BLaER1 (cell line): ENCODE data around the gene SPRR1A.

Source experiments
- H3K27ac ChIP-seq: shearing (Covaris generic); formaldehyde crosslinking; 2 replicates; pipeline ENCODE4 v1.8.1; 2022
- H3K27me3 ChIP-seq: shearing (Covaris generic); formaldehyde crosslinking; 2 replicates; pipeline ENCODE4 v1.8.1; 2022
- H3K36me3 ChIP-seq: shearing (Covaris generic); formaldehyde crosslinking; 2 replicates; pipeline ENCODE4 v1.8.1; 2022
- H3K4me1 ChIP-seq: shearing (Covaris generic); formaldehyde crosslinking; 2 replicates; pipeline ENCODE4 v1.8.1; 2022
- H3K4me2 ChIP-seq: shearing (Covaris generic); formaldehyde crosslinking; 2 replicates; pipeline ENCODE4 v1.8.1; 2022
- H3K4me3 ChIP-seq: shearing (Covaris generic); formaldehyde crosslinking; 2 replicates; pipeline ENCODE4 v1.8.1; 2022
- H3K9ac ChIP-seq: shearing (Covaris generic); formaldehyde crosslinking; 2 replicates; pipeline ENCODE4 v1.8.1; 2022
- H3K9me3 ChIP-seq: shearing (Covaris generic); formaldehyde crosslinking; 2 replicates; pipeline ENCODE4 v1.8.1; 2022
- H4K20me1 ChIP-seq: shearing (Covaris generic); formaldehyde crosslinking; 2 replicates; pipeline ENCODE4 v1.8.1; 2022
- Cebpa-rat ChIP-seq: shearing (Covaris generic); IDR thresholded peaks from 2 replicates; pipeline ENCODE4 v1.8.1; 2022

SPRR1A gene

GRCh38 chr1:152959273-152959672 is 24.6 kb upstream of the SPRR1A start:
- TF ChIP-seq Cebpa-rat: no peak
- H3K4me2 ChIP-seq: peak overlapping the region; percentile 82

DNA sequence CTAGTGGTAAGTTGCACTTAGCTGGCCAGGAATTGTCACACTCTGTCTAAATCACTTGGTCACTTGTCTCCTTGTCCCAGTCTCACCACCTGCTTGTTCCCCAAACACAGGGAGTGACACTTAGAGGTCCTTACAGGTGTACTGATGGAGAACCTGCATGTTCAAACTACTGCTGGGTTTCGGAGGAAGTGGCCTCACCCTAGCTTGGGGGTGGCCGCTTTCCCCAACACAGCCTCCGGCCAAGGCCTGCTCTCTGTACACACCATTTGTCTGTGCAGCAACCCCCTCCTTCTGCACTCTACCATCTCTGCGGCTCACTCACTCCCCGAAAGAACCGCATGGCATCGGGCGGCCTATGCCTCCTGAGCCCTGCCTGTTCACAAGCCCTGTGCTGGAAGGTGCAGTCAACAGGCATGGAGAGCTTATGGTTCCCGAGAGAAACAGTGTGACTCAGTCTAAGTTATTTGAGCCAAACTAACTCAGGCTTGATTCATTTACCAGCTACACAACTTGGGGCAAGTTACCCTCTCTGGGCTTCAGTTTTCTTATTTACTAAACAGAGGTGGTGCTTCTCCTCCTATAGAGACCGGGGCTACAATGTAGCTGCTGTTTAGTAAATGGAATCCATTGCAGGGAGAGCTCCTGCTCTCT is 24.0 kb upstream of the SPRR1A start:
- H3K4me2 ChIP-seq: peak overlapping the region; percentile 82
- H4K20me1 ChIP-seq: no peaks in the 10 kb centered on the region
- peak overlapping the region; percentile 53 for H3K4me3 ChIP-seq
- H3K9me3 ChIP-seq: no peaks in the 10 kb centered on the region
- TF ChIP-seq Cebpa-rat: no peak
- H3K9ac ChIP-seq: peak overlapping the region; percentile 60; the same call in 1 of the 2 replicates
- H3K4me1 ChIP-seq: peaks cover 55% of the 10 kb centered on the region
- H3K27me3 ChIP-seq: no peaks in the 10 kb centered on the region
- peak overlapping the region; percentile 84 for H3K27ac ChIP-seq
- no peaks in the 10 kb centered on the region for H3K36me3 ChIP-seq

More at GRCh38 chr1:152959273-152959672, 24.6 kb upstream of the SPRR1A start:
- H3K9me3 ChIP-seq: no peaks in the 10 kb centered on the region
- H4K20me1 ChIP-seq: no peaks in the 10 kb centered on the region
- H3K27ac ChIP-seq: peak overlapping the region; percentile 84
- H3K4me3 ChIP-seq: no peak overlapping the region
- peaks cover 55% of the 10 kb centered on the region for H3K4me1 ChIP-seq
- H3K9ac ChIP-seq: no peak overlapping the region
- H3K27me3 ChIP-seq: no peaks in the 10 kb centered on the region
- no peaks in the 10 kb centered on the region for H3K36me3 ChIP-seq

- Histone ChIP-seq H3K9me3 (no peaks in the 10 kb centered on the region), H3K4me3 (peak overlapping the region; percentile 53), H3K36me3 (no peaks in the 10 kb centered on the region), H3K9ac (peak overlapping the region; percentile 60; the same call in 1 of the 2 replicates), H3K4me2 (peak overlapping the region; percentile 82), H3K27me3 (no peaks in the 10 kb centered on the region), H3K27ac (peak overlapping the region; percentile 84), H4K20me1 (no peaks in the 10 kb centered on the region), H3K4me1 (peaks cover 55% of the 10 kb centered on the region)
- no peak for TF ChIP-seq Cebpa-rat
Measured at GRCh38 chr1:152960452-152961044, 23.3 kb upstream of the SPRR1A start.

- H3K27me3 ChIP-seq: no peaks in the 10 kb centered on the region
- peak overlapping the region; percentile 53 for H3K4me3 ChIP-seq
- H3K27ac ChIP-seq: peak overlapping the region; percentile 84
- peak; percentile 44; the same call in 1 of the 2 replicates for TF ChIP-seq Cebpa-rat
- H3K9ac ChIP-seq: peak overlapping the region; percentile 60
- peak overlapping the region; percentile 82 for H3K4me2 ChIP-seq
- no peaks in the 10 kb centered on the region for H3K9me3 ChIP-seq
- H3K4me1 ChIP-seq: peaks cover 55% of the 10 kb centered on the region
- H3K36me3 ChIP-seq: no peaks in the 10 kb centered on the region
- no peaks in the 10 kb centered on the region for H4K20me1 ChIP-seq
Measured at GRCh38 chr1:152961226-152961891, 22.5 kb upstream of the SPRR1A start.

DNA sequence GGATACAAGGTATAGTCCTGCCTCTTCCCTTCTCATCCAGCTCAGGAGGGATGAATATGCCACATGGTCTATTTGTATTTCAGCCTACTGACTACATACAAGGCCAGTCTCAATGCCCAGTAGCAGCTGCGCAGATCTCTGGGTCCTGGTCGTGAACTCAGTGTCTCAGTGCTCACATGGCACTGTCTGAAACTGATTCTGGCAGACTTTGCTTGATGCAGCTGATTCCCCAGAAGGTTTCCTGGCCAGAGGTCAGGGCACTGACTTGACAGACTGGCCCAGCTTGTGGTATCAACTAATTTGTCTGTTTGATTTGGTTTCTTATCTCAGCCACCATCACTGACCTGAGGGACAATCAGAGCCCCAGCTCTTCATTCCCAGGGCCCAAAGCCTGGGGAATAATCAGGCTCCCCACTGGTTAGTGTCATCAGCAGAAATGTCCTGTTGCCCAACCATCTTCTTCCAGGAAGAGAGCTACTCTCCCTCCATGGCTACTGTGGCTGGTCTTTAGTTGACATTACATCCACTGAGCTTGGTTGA is 20.9 kb upstream of the SPRR1A start:
- Histone ChIP-seq H3K36me3 (no peaks in the 10 kb centered on the region), H3K27me3 (no peaks in the 10 kb centered on the region), H3K4me2 (peak overlapping the region; percentile 82), H3K9me3 (no peaks in the 10 kb centered on the region), H3K9ac (no peak overlapping the region), H3K27ac (peak overlapping the region; percentile 84), H3K4me1 (peaks cover 55% of the 10 kb centered on the region), H4K20me1 (no peaks in the 10 kb centered on the region), H3K4me3 (no peak overlapping the region)
- no peak for TF ChIP-seq Cebpa-rat

DNA sequence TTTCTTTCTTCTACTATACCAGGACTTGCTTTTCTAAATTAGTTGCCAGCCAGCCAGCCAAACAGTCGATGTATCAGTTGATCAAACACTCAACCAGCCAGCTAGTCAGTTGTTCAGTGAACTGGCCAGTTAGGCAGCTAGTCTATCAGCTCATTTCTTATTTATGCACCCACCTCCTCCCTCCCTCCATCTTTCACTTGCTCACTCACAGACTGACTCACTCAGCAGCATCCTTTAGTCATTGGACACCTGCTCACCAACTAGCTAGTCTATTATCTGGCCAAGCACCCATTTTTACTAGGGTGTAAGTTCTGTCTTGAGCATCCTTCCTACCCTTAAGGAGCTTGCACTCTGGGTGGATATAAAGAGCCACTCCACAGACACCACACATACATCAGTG is 19.3 kb upstream of the SPRR1A start:
- no peak for TF ChIP-seq Cebpa-rat
- H3K4me1 ChIP-seq: peaks cover 57% of the 10 kb centered on the region
- no peaks in the 10 kb centered on the region for H3K9me3 ChIP-seq
- H3K4me3 ChIP-seq: no peak overlapping the region
- no peaks in the 10 kb centered on the region for H3K27me3 ChIP-seq
- H3K4me2 ChIP-seq: no peak overlapping the region
- no peaks in the 10 kb centered on the region for H4K20me1 ChIP-seq
- H3K27ac ChIP-seq: no peak overlapping the region
- no peaks in the 10 kb centered on the region for H3K36me3 ChIP-seq
- no peak overlapping the region for H3K9ac ChIP-seq

DNA sequence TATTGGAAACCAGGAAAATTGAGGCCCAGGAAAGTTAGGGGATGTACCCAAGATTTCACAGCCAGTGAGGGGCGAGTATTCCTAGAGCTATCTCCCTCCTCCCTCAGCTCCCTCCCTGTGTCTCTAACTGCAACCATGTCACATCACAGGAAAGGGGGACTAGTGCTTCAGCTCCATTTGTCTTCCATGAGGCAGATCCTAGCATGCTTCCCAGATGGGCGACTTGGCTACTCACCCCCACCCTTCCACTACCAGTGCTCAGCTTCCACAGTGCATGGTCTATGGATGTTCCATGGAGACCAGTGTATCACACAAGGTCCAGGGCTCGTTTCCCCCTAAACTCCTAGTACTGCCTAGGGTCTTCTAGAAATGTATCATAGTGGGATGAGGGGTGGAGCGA is 18.0 kb upstream of the SPRR1A start:
- no peaks in the 10 kb centered on the region for H3K9me3 ChIP-seq
- H3K27me3 ChIP-seq: no peaks in the 10 kb centered on the region
- no peaks in the 10 kb centered on the region for H3K36me3 ChIP-seq
- no peaks in the 10 kb centered on the region for H4K20me1 ChIP-seq
- peaks cover 57% of the 10 kb centered on the region for H3K4me1 ChIP-seq
- H3K4me2 ChIP-seq: no peak overlapping the region
- H3K4me3 ChIP-seq: no peak overlapping the region
- H3K27ac ChIP-seq: no peak overlapping the region
- H3K9ac ChIP-seq: no peak overlapping the region
- TF ChIP-seq Cebpa-rat: no peak

- TF ChIP-seq Cebpa-rat: no peak
- Histone ChIP-seq H3K4me2 (no peak overlapping the region), H3K36me3 (no peaks in the 10 kb centered on the region), H3K9me3 (peaks cover 3% of the 10 kb centered on the region), H4K20me1 (no peaks in the 10 kb centered on the region), H3K27me3 (no peaks in the 10 kb centered on the region), H3K4me3 (no peak overlapping the region), H3K27ac (no peak overlapping the region), H3K9ac (no peak overlapping the region), H3K4me1 (peaks cover 53% of the 10 kb centered on the region)
Measured at GRCh38 chr1:152967201-152967600, 16.7 kb upstream of the SPRR1A start.

- Histone ChIP-seq H3K9me3 (peaks cover 14% of the 10 kb centered on the region), H3K27ac (no peak overlapping the region), H3K4me1 (peaks cover 43% of the 10 kb centered on the region), H4K20me1 (no peaks in the 10 kb centered on the region), H3K27me3 (no peaks in the 10 kb centered on the region), H3K4me2 (peak overlapping the region; percentile 26), H3K4me3 (no peak overlapping the region), H3K36me3 (no peaks in the 10 kb centered on the region), H3K9ac (no peak overlapping the region)
- TF ChIP-seq Cebpa-rat: no peak
Measured at GRCh38 chr1:152968248-152968647, 15.6 kb upstream of the SPRR1A start.

DNA sequence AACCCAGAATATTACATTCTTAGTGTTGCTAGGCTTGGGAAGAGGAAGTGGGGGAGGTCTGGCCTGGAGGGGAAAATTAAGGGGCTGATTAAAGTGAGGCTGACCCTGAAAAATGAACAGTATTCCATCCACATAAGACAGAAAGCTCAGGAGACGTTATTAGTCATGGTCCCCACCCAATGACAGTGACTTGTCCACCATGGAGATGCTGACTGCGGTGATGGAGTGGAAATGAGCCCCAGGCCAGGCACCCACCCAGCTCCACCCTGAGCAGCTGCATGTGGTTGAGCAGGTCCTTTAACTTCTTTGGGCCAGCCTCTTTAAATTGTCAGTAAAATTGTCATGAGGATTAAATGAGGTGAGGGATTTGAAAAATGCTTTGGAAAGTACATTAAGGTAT is 14.8 kb upstream of the SPRR1A start:
- Histone ChIP-seq H3K4me2 (peak overlapping the region; percentile 26; the same call in 1 of the 2 replicates), H3K9ac (no peak overlapping the region), H3K27me3 (no peaks in the 10 kb centered on the region), H3K27ac (peak overlapping the region; percentile 15; the same call in 1 of the 2 replicates), H3K4me1 (peaks cover 38% of the 10 kb centered on the region), H3K4me3 (no peak overlapping the region), H3K9me3 (peaks cover 20% of the 10 kb centered on the region), H4K20me1 (no peaks in the 10 kb centered on the region), H3K36me3 (no peaks in the 10 kb centered on the region)
- TF ChIP-seq Cebpa-rat: no peak
